ENCODE measurements around the gene NPAS2. TPM values are rescaled to one million over a fixed set of nuclear protein-coding genes. Genes with fewer than 3 reads are reported as not detected.

Gene NPAS2
- total RNA-seq, 1 donor from 2014 or later, result 39.4 TPM

GRCh38 chr2:100910111-100910510 lies 90.2 kb downstream of the NPAS2 start:
- Mint-ChIP-seq H3K9me3 (no peaks in the 10 kb centered on the region), H3K4me1 (peaks cover 19% of the 10 kb centered on the region), H3K36me3 (no peaks in the 10 kb centered on the region), H3K27me3 (ENCODE audit: insufficient read depth, low read depth) (peaks cover 4% of the 10 kb centered on the region), H3K4me3 (no peak overlapping the region), H3K27ac (peak overlapping the region; percentile 15)
- H3K4me3 ChIP-seq, result no peak overlapping the region
- no peaks in the 10 kb centered on the region for H3K27me3 ChIP-seq
- H3K79me2 ChIP-seq (ENCODE audit: low read depth), result no peaks in the 10 kb centered on the region
- no peaks in the 10 kb centered on the region for H3F3A ChIP-seq (ENCODE audit: low read depth)
- H3K36me3 ChIP-seq, result no peaks in the 10 kb centered on the region
- peaks cover 9% of the 10 kb centered on the region for H3K4me1 ChIP-seq
- DNase-seq (ENCODE audit: low spot score), result no peak
- no peak overlapping the region for H3K4me2 ChIP-seq
- no peak overlapping the region for H3K9ac ChIP-seq
- TF ChIP-seq, protein P1, sequence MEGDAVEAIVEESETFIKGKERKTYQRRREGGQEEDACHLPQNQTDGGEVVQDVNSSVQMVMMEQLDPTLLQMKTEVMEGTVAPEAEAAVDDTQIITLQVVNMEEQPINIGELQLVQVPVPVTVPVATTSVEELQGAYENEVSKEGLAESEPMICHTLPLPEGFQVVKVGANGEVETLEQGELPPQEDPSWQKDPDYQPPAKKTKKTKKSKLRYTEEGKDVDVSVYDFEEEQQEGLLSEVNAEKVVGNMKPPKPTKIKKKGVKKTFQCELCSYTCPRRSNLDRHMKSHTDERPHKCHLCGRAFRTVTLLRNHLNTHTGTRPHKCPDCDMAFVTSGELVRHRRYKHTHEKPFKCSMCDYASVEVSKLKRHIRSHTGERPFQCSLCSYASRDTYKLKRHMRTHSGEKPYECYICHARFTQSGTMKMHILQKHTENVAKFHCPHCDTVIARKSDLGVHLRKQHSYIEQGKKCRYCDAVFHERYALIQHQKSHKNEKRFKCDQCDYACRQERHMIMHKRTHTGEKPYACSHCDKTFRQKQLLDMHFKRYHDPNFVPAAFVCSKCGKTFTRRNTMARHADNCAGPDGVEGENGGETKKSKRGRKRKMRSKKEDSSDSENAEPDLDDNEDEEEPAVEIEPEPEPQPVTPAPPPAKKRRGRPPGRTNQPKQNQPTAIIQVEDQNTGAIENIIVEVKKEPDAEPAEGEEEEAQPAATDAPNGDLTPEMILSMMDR (IDR thresholded peaks at IDR 0.05), result no peak
- TF ChIP-seq EZH2phosphoT487 (IDR thresholded peaks at IDR 0.05) (no peak), EZH2 (IDR thresholded peaks at IDR 0.05) (no peak)
- H3K9me3 ChIP-seq (ENCODE audit: low read depth), result no peaks in the 10 kb centered on the region
- H2AFZ ChIP-seq (replicated peaks), result no peak overlapping the region
- H4K20me1 ChIP-seq (ENCODE audit: low read depth), result no peaks in the 10 kb centered on the region
- no peak overlapping the region for H3K27ac ChIP-seq

GRCh38 chr2:100919316-100919715 lies 99.4 kb downstream of the NPAS2 start:
- no peaks in the 10 kb centered on the region for H3K4me1 Mint-ChIP-seq
- DNase-seq (ENCODE audit: low spot score), result peak; percentile 58

GRCh38 chr2:100921685-100922161 lies 101.8 kb downstream of the NPAS2 start:
- Mint-ChIP-seq H3K36me3 (no peaks in the 10 kb centered on the region), H3K4me1 (peaks cover 10% of the 10 kb centered on the region), H3K27me3 (ENCODE audit: insufficient read depth, low read depth) (peaks cover 3% of the 10 kb centered on the region), H3K9me3 (no peaks in the 10 kb centered on the region), H3K27ac (no peak overlapping the region), H3K4me3 (no peak overlapping the region)
- Histone ChIP-seq H3K4me3 (no peak overlapping the region), H3K4me1 (no peaks in the 10 kb centered on the region), H3K9me3 (ENCODE audit: low read depth) (no peaks in the 10 kb centered on the region), H3K27ac (no peak overlapping the region), H3K36me3 (no peaks in the 10 kb centered on the region), H3K27me3 (no peaks in the 10 kb centered on the region), H3K79me2 (ENCODE audit: low read depth) (no peaks in the 10 kb centered on the region), H3K4me2 (no peak overlapping the region), H3F3A (ENCODE audit: low read depth) (no peaks in the 10 kb centered on the region), H4K20me1 (ENCODE audit: low read depth) (no peaks in the 10 kb centered on the region), H2AFZ (replicated peaks) (no peak overlapping the region), H3K9ac (no peak overlapping the region)
- TF ChIP-seq, protein P1 (IDR thresholded peaks at IDR 0.05), result no peak
- no peak for TF ChIP-seq EZH2 (IDR thresholded peaks at IDR 0.05)
- TF ChIP-seq EZH2phosphoT487 (IDR thresholded peaks at IDR 0.05), result no peak
- DNase-seq (ENCODE audit: low spot score), result no peak

More at GRCh38 chr2:100919316-100919715, 99.4 kb downstream of the NPAS2 start:
- no peak overlapping the region for H3K27ac ChIP-seq
- no peaks in the 10 kb centered on the region for H3K36me3 ChIP-seq
- TF ChIP-seq EZH2phosphoT487 (IDR thresholded peaks at IDR 0.05) (no peak), EZH2 (IDR thresholded peaks at IDR 0.05) (no peak)
- TF ChIP-seq, protein P1 (IDR thresholded peaks at IDR 0.05), result peak; percentile 71
- peak overlapping the region; percentile 63 for H2AFZ ChIP-seq (replicated peaks)
- H3K27ac Mint-ChIP-seq, result no peak overlapping the region
- H3K9me3 Mint-ChIP-seq, result peaks cover 4% of the 10 kb centered on the region
- H3K4me1 ChIP-seq, result no peaks in the 10 kb centered on the region
- H4K20me1 ChIP-seq (ENCODE audit: low read depth), result no peaks in the 10 kb centered on the region
- no peak overlapping the region for H3K4me3 ChIP-seq
- H3K27me3 Mint-ChIP-seq (ENCODE audit: insufficient read depth, low read depth), result peaks cover 5% of the 10 kb centered on the region
- H3F3A ChIP-seq (ENCODE audit: low read depth), result no peaks in the 10 kb centered on the region
- no peak overlapping the region for H3K4me3 Mint-ChIP-seq
- H3K4me2 ChIP-seq, result no peak overlapping the region
- peaks cover 2% of the 10 kb centered on the region for H3K36me3 Mint-ChIP-seq
- no peaks in the 10 kb centered on the region for H3K9me3 ChIP-seq (ENCODE audit: low read depth)
- H3K27me3 ChIP-seq, result no peaks in the 10 kb centered on the region
- H3K79me2 ChIP-seq (ENCODE audit: low read depth), result no peaks in the 10 kb centered on the region
- H3K9ac ChIP-seq, result no peak overlapping the region
